Measurements from ENCODE around the gene RCAN2.

Gene RCAN2

DNA sequence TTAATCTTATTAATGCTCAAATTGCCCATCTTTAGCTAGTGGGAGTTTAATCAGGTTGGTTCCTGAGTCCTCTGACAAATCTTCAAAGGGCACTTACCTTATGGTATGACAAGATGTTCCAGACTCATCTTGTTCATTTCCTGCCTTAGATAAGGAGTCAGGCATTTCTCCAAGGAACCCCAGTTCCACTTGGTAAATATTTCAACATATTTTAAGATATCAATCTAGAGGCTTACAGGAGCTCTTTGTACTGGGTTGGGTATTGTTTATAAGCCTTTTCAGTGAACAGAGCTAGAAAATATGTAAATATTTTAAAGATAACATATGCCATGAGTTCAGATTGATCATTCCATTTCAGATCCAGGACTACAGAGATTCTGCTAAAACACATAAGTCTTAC lies 159.8 kb downstream of the RCAN2 start:
- no peak for DNase-seq

DNA sequence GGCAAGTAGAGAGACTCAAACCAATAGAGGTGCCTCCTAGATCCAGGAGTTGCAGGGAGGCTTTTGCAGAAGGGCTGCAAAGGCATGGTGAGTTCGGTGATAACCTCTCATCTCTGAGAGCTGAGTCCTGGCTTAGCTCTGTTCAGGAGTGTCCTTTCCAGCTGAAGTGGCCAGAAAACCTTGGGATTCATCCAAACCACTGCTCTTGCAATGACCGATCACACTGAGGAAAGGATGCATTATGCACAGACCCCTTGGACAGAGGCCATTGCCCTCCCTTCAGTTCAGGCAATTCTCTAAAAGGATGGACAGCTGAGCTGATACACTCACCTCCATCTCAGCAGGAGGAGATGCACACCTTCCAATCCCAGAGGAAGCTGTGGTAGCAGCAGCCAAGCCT lies 161.7 kb downstream of the RCAN2 start:
- DNase-seq: no peak

- DNase-seq: no peak
These were observed 163.5 kb downstream of the RCAN2 start for GRCh38 chr6:46327779-46328178.

DNA sequence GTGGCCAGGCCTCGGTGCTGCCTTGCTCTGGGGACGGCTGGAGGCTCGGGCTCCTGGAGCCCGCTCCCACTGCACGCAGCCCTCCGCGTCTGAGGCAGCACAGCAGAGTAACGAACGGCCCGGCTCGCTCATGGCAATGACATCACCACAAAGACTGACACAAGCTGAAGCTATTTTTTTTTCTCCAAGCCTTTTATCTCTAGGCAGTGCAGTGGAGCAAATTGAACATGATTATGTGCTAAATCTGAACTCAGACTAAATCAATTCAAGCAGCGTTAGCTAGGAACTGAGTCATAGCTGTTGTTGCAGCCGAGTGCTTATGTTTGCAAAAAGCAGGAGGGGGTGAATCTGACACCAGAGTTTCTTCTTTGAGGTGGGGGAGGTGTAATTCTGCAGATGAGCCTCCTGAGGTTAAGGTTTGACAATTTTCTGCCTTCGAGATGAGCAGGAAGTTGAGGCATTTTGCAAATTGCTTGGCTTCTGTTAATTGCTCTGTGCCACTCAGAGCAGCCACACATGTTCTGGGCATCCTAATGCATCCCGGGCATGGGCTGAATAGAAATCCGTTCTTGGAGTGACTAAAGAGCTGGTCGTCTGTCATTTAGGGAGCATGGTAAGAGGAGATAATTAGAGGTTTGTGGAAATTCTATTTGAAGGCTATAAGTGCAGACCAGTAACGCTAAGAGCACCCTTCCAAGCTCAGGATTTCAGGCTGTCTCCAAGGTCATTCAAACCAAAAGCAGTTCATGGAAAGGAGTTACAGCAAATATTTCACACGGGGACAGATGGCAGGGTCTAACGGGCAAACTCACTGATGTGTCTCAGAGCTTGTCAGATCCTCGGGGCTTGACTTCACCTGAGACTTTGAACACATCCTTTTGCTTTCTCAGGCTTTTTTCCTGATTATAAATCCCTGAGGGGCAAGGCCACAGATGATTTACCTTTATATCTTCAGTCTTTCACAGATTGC lies 165.4 kb downstream of the RCAN2 start:
- no peak for DNase-seq

DNA sequence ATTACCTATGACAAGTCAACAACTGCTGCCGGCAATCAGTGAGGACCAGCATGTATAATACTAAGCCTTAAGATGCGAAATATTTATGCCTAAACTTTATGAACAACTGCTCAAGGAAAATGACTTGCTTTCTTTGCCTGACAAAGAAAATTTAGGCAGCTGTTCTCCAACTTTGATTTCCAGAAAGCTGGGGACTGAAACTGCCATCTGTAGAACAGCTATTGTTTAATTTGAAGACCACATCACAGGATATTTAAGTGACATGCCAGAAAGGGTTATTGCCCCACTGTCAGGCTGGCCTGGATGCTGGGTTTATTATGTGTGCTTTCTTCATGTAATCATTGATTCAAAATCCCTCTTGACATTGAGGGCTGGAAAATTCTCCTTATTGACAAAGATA lies 166.5 kb downstream of the RCAN2 start:
- no peak for DNase-seq

GRCh38 chr6:46323966-46324622 lies 167.2 kb downstream of the RCAN2 start:
- DNase-seq: no peak

DNA sequence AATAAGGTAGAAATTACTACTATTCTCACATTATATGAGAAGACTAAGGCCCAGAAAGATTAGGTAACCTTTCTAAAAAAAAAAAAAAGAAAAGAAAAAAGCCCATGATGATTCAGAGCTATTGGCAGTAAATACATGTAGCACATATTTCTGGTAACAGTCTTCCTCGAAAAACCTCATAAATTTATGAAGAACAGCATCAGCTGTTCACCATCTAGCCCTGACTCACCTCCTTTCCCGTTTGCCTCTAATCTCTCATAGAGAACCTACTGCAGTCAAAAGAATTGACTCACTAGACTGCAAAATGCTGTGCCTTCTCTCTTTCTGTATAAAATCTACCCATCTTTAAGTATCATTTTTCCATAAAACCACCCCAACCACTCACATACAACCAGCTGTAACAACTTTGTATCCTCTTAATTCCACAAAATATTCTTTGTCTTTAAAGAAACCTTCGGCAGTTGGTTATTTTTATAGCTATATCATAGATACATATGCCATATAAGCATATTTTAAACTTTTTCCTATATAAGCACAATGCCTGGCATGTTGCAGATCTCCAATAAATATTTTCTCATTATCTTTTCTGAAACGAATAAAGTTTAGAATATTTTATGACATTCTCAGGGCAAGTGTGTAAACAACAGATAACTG lies 167.8 kb downstream of the RCAN2 start:
- DNase-seq: no peak

DNA sequence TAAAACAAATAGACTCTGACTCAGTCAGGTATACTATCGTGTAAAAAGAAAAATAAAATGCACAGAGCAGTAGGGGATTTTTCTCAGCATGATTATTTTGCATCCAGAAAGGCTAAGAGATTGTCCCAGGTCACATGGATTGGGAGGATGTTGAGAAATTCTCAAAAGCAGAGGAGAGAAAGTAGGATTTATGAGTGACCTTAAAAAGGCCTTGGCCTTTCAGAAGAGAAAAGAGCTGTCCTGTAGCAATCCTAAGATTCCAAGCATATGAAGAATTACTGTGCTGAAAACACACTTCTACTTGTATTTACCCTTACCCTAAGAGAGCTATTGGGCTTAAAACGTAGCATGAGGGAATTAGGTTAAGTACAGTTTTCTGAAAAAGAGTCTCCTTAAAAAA lies 170.7 kb downstream of the RCAN2 start:
- DNase-seq: no peak

DNA sequence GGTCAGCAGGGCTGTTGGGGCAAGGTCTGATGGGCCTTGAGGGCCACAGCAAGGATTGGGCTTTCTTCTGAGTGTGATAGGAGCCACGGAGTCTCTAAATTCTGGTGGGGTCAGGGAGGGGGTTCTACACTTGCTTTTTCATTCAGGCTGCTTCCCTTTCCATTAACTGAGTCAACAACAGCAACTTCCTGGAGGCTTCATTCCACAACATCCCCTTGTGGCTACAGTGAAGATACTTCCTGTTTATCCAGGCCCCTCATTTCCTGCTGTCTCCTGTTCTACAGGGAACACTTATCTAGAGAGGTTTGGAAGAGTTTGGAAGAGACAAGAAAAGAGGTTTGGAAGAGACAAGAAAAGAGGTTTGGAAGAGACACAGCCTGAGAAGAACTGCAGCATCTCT lies 175.7 kb downstream of the RCAN2 start:
- no peak for DNase-seq

DNA sequence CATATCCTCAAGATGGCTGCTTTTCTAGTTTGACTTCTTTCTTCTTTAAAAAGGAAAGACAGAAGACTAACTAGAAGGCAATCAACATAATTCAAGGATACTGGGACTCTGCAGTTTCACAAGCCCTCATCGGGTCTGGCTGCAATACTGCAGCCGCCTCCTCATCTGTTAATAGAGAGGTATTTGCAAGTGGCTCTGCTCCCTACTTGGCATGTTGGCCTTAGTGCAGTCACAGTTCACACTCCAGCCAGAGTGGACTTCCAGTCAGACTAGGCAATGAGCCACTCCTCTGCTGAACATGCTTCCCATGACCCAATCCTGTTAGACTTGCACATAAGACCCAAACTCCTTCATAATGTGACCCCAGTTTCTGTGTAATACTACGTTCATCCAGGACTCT lies 178.6 kb downstream of the RCAN2 start:
- no peak for DNase-seq

GRCh38 chr6:46310196-46310595 lies 181.1 kb downstream of the RCAN2 start:
- DNase-seq: no peak

GRCh38 chr6:46306431-46306830 lies 184.8 kb downstream of the RCAN2 start:
- DNase-seq: no peak

DNA sequence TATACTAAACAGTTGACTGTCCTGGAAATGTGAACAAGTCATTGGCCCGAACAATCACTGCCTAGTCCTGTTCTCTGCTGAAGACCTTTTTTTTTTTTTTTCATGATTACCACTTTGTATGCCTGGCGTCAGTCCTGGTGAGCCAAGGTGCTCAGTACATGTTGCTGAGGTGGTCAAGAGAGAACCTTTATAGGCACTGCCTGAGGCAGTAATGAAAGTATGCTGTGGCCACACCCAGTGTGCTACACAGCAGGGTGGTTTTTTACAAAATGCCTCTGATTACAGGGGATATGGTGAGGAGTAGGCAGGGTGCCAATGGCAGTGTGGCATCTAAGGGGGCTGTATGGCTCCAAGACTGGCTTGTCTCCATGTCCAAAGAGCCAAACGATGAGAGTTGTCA lies 185.4 kb downstream of the RCAN2 start:
- no peak for DNase-seq

DNA sequence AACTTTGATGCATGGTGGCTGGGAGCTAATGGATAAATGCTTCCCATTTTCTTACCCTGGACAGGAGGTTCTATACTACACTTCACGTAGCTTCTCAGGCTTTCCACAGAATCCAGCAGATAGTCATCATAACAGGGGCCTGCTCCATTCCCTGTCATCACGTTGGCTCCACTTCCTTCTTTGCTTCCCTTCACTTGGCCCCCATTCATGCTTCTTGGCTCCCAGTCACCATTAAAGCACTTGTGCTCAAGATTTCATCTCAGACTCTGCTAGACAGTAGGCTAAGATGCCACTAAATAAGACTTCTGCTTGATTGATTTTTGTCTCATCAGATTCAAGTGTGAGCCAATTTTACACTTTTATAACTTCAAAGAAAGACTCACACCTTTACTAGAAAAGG lies 186.0 kb downstream of the RCAN2 start:
- DNase-seq: no peak

GRCh38 chr6:46302816-46303215 lies 188.4 kb downstream of the RCAN2 start:
- DNase-seq: no peak

GRCh38 chr6:46302176-46302575 lies 189.1 kb downstream of the RCAN2 start:
- DNase-seq: no peak

DNA sequence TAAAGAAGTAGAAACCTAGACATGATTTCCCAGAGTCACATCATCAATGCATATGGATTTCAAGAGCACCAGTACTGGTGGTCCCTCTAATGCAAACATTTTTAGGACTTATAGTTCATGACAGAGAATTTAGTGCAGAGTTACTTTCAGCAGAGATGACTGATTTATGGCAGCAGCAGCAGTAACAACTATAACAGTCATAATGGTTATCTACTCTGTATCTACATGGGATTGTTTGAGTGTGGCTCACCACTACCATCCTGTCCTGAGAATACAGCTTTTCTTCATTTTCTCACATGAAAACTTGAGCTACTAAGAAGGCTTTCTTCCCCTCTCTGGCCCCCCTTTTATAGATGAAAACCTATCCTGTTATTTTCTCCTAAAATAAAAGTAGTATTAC lies 192.0 kb downstream of the RCAN2 start:
- DNase-seq: no peak

DNA sequence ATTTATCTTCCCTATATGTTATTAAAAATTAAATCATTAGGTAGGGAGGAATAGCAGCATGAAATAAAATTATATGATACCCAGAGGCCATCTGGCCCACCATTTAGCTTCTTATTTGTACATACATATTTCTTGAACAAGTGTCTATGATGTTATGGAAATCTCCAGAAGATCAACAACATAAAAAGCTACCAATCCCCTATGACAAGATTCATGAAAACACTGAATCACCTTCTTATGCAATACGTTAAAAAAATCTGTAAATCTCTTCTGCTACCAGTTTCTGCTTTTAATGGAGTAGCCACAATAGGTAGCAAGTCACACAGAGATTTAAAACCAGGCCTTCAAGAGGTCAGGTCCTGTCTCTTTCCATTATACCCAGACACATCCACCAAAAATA lies 194.7 kb downstream of the RCAN2 start:
- no peak for DNase-seq

DNA sequence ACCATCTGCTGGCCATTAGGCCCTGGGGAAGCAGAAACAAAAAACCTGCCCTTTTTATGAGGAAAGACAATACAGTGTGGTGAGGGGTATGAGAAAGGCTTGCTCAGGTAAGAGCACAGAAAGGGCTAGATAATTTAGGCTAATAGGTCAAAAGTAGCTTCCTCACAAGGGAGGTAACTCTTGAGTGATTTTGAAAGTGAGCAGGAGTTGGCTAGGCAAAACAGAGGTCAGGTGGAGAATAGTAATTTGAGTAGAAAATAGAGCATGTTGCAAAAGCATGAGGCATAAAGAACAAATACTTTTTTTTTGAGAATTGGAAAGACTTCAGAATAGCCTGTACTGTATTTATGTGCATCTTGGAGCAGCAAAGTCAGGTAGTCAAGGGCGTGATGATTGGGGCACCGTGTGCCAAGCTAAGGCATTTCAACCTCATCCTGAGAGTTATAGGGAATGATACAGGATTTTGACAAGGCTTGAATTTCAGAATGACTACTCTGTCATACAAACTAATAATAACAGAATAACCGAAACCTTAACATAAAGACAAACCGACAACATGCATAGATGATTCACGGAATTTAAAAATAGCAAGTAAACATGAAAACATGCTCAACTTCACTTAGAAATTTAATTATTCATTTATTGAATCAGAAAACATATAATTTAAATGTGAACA lies 197.5 kb downstream of the RCAN2 start:
- no peak for DNase-seq

GRCh38 chr6:46291880-46292279 lies 199.4 kb downstream of the RCAN2 start:
- DNase-seq: no peak

DNA sequence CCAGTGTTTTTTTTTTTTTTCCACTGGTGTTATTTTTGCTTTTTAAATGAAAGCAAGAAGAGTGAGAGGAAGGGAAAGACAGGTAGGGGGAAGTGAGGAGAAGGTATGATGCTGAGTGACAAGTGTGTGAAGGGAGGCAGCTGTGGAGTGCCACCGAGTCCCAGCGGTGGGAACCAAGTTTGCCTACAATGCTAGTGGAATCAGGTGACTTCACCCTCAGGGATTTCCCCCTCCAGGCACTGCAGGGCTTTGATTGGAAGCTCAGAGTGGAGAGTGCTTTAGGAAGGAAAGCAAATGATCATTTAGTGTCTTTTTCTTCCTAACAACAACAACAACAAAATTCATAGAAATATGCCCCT lies 200.0 kb downstream of the RCAN2 start:
- no peak for DNase-seq

GRCh38 chr6:46290421-46291274 lies 200.6 kb downstream of the RCAN2 start:
- DNase-seq: no peak
